HEK293T (cell line): ENCODE measurements around the gene CD247.

Experiments used
- ARNT ChIP-seq: fragments of 450-650 bp; IDR thresholded peaks from 2 replicates; pipeline ENCODE4 v1.6.1; 2017; ENCODE audit warnings: mild to moderate bottlenecking
- BHLHE40 ChIP-seq: fragments of 450-650 bp; IDR thresholded peaks from 2 replicates; pipeline ENCODE4 v1.6.1; 2016; ENCODE audit warnings: mild to moderate bottlenecking, moderate library complexity, borderline replicate concordance
- FOXA1 ChIP-seq: fragments of 450-650 bp; IDR thresholded peaks from 2 replicates; pipeline ENCODE4 v1.6.1; 2016; ENCODE audit warnings: mild to moderate bottlenecking
- FOXK2 ChIP-seq: fragments of 450-650 bp; IDR thresholded peaks from 2 replicates; pipeline ENCODE4 v1.6.1; 2016; ENCODE audit warnings: mild to moderate bottlenecking
- L3MBTL2 ChIP-seq: fragments of 450-650 bp; conservative IDR thresholded peaks from 2 replicates; pipeline ENCODE4 v1.6.1; 2016; ENCODE audit warnings: mild to moderate bottlenecking
- SP1 ChIP-seq: fragments of 450-650 bp; IDR thresholded peaks from 2 replicates; pipeline ENCODE4 v1.6.1; 2017
- SUZ12 ChIP-seq: fragments of 450-650 bp; IDR thresholded peaks from 2 replicates; pipeline ENCODE4 v1.6.1; 2016; ENCODE audit warnings: mild to moderate bottlenecking

DNA sequence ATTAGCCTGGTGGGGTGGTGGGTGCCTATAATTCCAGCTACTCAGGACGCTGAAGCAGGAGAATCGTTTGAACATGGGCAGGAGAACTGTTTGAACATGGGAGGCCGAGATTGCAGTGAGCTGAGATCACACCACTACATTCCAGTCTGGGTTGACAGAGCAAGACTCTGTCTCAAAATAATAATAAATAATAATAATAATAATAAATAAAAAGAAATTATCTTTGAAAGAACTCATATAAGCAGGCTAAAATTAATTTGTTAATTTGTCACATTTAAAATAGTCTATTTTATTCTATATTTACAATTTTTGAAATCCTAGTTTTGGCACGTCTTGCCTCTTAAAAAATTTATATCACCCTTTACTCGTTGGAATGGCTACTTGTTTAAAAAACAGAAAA is 27.6 kb downstream of the CD247 start:
- TF ChIP-seq FOXK2 (no peak), FOXA1 (no peak), ARNT (no peak), SP1 (no peak), L3MBTL2 (no peak), SUZ12 (no peak), BHLHE40 (no peak)
